Activated naive CD4-positive, alpha-beta T cell treated with anti-CD3 and anti-CD28 coated beads for 36 hours (primary cell): ENCODE measurements around the gene RBM10. TPM values are rescaled to one million over a fixed set of nuclear protein-coding genes. Genes with fewer than 3 reads are reported as not detected.
"Not testable (repeated sequence)": the region's sequence is repeated elsewhere in the genome, so short reads cannot be mapped to it uniquely, and the experiment has no call there.

Source experiments
- CTCF ChIA-PET: fragments of 350-600 bp; sonication (Branson Sonifier 250); formaldehyde crosslinking; loops from one replicate; lab custom pipeline; 2021; ENCODE audit warnings: antibody characterized with exemption; lab: Charles Lee
- DNase-seq: peaks from one replicate; pipeline ENCODE4 v3.0.0-alpha.2; 2020
- H3K27ac Mint-ChIP-seq: one replicate; pipeline ENCODE4 v1.8.0; 2021; ENCODE audit warnings: mild to moderate bottlenecking, mixed read lengths
- H3K27me3 Mint-ChIP-seq: one replicate; pipeline ENCODE4 v1.8.0; 2021; ENCODE audit warnings: low read depth, mixed read lengths
- H3K36me3 Mint-ChIP-seq: one replicate; pipeline ENCODE4 v1.8.0; 2021; ENCODE audit warnings: low read depth, mixed read lengths
- H3K4me1 Mint-ChIP-seq: one replicate; pipeline ENCODE4 v1.8.0; 2021; ENCODE audit warnings: low read depth, mixed read lengths
- H3K4me3 Mint-ChIP-seq: one replicate; pipeline ENCODE4 v1.8.0; 2021; ENCODE audit warnings: mild to moderate bottlenecking, moderate library complexity, mixed read lengths
- H3K9me3 Mint-ChIP-seq: one replicate; pipeline ENCODE4 v1.8.0; 2021; ENCODE audit warnings: mixed read lengths
- intact Hi-C: fragments of 100-400 bp; cut with micrococcal nuclease; formaldehyde crosslinking; loops from one replicate; pipeline ENCODE4 v1.15.1; 2023
- total RNA-seq, 2 experiments: library from RNA; stranded (reverse); gene quantifications; one replicate each; pipeline ENCODE4 v1.2.3, GENCODE V29; 2021

Gene RBM10, protein sequence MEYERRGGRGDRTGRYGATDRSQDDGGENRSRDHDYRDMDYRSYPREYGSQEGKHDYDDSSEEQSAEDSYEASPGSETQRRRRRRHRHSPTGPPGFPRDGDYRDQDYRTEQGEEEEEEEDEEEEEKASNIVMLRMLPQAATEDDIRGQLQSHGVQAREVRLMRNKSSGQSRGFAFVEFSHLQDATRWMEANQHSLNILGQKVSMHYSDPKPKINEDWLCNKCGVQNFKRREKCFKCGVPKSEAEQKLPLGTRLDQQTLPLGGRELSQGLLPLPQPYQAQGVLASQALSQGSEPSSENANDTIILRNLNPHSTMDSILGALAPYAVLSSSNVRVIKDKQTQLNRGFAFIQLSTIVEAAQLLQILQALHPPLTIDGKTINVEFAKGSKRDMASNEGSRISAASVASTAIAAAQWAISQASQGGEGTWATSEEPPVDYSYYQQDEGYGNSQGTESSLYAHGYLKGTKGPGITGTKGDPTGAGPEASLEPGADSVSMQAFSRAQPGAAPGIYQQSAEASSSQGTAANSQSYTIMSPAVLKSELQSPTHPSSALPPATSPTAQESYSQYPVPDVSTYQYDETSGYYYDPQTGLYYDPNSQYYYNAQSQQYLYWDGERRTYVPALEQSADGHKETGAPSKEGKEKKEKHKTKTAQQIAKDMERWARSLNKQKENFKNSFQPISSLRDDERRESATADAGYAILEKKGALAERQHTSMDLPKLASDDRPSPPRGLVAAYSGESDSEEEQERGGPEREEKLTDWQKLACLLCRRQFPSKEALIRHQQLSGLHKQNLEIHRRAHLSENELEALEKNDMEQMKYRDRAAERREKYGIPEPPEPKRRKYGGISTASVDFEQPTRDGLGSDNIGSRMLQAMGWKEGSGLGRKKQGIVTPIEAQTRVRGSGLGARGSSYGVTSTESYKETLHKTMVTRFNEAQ
- total RNA-seq, result 10 to 100 TPM; 65.4 to 65.5 TPM

DNA sequence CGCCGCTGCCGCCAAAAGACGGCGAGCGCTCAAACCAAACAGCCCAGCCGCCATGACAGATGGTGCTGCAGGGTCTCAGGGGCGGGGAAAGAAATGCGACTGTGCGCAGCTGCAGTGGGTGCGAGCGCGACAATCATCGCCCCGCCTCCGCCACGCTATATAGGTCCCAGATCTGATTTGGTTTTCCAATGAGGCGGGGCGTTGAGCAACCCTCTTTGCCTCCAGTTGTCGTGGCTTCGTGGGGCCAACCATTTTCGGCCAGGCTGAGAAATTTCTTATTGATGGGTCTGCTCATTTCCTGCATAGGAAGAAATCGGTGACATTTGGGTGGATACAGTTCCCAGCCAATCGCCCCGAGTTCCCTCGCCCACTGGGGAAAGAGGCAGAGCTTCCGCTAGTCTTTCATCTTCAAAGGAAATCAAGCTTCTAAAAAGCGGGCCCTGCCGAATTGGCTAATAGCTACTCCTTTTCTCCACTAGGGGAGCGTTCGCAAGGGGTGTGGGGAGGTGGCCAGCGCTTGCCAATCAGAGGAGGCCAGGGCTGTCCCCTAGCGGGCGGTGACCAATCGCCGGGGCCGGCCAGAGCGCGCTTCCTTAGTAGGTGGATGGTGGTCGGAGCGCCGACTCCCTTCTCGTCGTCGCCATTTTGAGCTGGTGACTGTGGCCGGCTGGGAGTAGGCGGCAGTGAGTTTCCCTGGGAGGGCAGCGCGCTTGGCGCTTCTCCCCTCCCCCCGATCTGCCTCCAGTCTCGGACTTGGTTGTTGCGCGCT lies at the start of gene RBM10, which contains the start of gene NDUFB11:
Gene RBM10 (plus strand): TSS at position 596 of the 769 bp plus-strand sequence. CDS start 2,261 bp downstream, outside the sequence.
Gene NDUFB11 (minus strand): TSS at position 77 of the 769 bp plus-strand sequence. CDS start 23 bp downstream, at position 54.
- intact Hi-C loops, result loop anchor here (1.0 to 5.0 kb wide), 7 partner anchors 16 to 337 kb away; partner anchors contain the start of genes RP2, UBA1, USP11 and ZNF41
- CTCF ChIA-PET, result interaction anchor here (0.6 to 1.0 kb wide), 6 partner anchors 10 to 490 kb away, joined by 3 to 6 read pairs (median 4); no protein-coding TSS in a partner anchor
- Mint-ChIP-seq H3K4me1 (peaks cover 35% of the 10 kb centered on the region), H3K36me3 (peaks cover 25% of the 10 kb centered on the region), H3K27ac (peak within 1 kb of the TSS; percentile 99), H3K9me3 (no peaks in the 10 kb centered on the region), H3K4me3 (peak within 1 kb of the TSS; percentile 97), H3K27me3 (no peaks in the 10 kb centered on the region)
- peak; percentile 94 for DNase-seq

DNA sequence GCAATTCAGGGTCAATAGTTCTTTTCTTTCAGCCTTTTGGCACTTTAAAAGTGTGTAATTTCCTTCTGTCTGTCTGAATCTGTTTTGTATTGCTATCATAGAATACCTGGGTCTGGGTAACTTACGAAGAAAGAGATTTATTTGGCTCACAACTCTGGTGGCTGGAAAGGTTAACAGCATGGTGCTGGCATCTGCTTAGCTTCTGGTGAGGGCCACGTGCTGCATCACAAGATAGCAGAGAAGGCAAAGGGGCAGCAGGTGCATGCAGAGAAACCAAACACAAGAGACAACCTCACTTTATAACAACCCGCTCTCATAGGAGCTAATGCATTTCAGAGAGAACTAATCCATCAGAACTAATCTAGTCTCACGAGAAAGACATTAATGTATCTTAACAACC lies 48.0 kb upstream of the RBM10 start:
- DNase-seq, result no peak
- no peaks in the 10 kb centered on the region for H3K9me3 Mint-ChIP-seq
- no peaks in the 10 kb centered on the region for H3K36me3 Mint-ChIP-seq
- no peak overlapping the region for H3K27ac Mint-ChIP-seq
- H3K4me1 Mint-ChIP-seq, result no peaks in the 10 kb centered on the region
- no peaks in the 10 kb centered on the region for H3K27me3 Mint-ChIP-seq
- intact Hi-C loops, result loop anchor here (10.0 kb wide), 1 partner anchor 112 kb away; no protein-coding TSS in a partner anchor
- H3K4me3 Mint-ChIP-seq, result no peak overlapping the region
- CTCF ChIA-PET, result no interaction called here

DNA sequence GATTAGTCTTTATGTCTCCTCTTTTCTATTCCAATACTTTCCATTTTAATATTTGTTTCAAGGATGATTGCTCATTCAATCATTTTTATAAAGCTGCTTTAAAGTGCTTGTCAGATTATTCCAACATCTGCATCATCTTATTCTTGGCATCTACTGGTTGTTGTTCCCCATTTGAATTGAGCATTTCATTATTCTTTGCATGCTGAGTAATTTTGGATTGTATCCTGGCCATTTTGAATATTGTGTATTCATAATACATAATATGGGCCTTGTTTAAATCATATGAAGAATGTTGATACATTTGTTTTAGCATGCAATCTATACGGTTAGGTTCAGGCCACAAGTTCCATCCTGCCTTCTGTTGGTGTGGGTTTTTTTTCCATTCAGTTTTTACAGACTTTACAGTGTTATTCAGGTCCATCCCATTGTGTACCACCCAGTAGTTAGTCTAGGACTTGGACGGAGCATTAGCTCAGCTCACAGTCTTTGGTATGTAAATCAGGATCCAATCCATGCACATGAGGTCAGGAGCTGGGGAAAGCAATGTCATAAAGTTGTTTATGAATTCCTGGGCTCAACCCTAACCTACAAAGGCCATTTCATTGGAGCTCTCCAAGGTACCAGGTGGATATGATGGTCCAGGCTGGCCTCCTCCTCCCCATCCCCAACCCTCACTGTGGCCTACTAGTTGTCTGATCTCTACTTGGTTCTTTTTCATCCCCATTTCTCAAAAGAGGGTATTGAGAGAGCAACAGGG lies 46.5 kb upstream of the RBM10 start:
- Mint-ChIP-seq H3K27ac (no peak overlapping the region), H3K4me1 (no peaks in the 10 kb centered on the region), H3K36me3 (no peaks in the 10 kb centered on the region), H3K9me3 (no peaks in the 10 kb centered on the region), H3K4me3 (no peak overlapping the region), H3K27me3 (no peaks in the 10 kb centered on the region)
- CTCF ChIA-PET, result no interaction called here
- intact Hi-C loops, result loop anchor here (10.0 kb wide), 1 partner anchor 114 kb away; no protein-coding TSS in a partner anchor
- DNase-seq, result no peak

DNA sequence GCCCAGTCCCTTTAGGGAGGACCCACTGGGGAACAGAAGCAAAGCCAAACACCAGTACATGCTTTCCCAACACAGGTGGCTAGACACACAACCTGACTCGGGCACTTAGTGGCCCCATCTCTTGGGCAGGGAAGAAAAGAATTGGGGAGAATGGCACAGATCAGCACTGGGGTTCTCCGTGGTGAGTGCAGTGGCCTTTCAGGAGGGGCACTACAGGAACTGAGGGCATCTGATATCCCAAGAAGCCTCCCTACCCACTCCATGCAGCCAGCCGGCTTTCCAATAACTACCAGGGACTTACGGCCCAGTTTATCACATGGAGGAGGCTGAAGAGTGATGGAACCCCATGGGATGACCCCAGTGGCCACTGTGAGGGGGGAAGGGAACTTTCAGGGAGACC lies 43.8 kb upstream of the RBM10 start:
- CTCF ChIA-PET, result no interaction called here
- Mint-ChIP-seq H3K36me3 (no peaks in the 10 kb centered on the region), H3K4me3 (no peak overlapping the region), H3K27me3 (no peaks in the 10 kb centered on the region), H3K9me3 (no peaks in the 10 kb centered on the region), H3K27ac (no peak overlapping the region), H3K4me1 (no peaks in the 10 kb centered on the region)
- DNase-seq, result no peak
- intact Hi-C loops, result no loop called here

DNA sequence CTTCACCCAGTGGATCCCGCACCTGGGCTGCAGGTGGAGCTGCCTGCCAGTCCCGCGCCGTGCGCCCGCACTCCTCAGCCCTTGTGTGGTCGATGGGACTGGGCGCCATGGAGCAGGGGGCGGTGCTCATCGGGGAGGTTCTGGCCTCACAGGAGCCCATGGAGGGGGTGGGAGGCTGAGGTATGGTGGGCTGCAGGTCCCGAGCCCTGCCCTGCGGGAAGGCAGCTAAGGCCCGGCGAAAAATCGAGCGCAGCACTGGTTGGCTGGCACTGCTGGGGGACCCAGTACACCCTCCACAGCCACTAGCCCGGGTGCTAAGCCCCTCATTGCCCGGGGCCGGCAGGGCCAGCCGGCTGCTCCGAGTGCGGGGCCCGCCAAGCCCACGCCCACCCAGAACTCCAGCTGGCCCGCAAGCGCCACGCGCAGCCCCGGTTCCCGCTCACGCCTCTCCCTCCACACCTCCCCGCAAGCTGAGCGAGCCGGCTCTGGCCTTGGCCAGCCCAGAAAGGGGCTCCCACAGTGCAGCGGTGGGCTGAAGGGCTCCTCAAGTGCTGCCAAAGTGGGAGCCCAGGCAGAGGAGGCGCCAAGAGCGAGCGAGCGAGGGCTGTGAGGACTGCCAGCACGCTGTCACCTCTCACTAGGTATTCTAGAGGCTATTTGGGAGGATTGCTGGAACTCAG lies 33.9 kb upstream of the RBM10 start:
- H3K4me1 Mint-ChIP-seq, H3K36me3 Mint-ChIP-seq, intact Hi-C loops, H3K4me3 Mint-ChIP-seq, CTCF ChIA-PET, H3K27me3 Mint-ChIP-seq, H3K9me3 Mint-ChIP-seq, H3K27ac Mint-ChIP-seq, DNase-seq: not testable (repeated sequence)

DNA sequence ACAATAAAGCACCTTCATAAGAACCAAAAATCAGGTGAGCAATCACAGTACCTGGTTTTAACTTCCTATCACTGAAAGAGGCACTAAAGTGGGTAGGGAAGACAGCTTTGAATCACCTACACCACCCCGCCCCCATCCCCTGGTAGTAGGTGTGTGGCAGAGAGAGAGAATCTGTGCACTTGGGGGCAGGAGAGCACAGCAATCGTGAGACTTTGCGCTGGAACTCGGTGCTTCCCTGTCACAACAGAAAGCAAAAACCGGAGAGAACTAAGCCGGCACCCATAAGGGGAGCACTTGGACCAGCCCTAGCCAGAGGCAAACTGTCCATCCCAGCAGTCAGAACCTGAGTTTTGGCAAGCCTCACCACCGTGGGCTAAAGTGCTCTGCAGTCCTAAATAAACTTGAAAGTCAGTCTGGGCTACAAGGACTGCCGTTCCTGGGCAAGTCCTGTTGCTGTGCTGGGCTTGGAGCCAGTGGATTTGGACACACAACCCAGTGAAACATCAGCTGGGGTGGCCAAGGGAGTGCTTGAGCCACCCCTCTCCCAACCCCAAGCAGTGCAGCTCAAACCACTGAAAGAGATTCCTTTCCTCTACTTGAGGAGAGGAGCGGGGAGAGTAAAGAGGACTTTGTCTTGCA lies 32.6 kb upstream of the RBM10 start:
- intact Hi-C loops, result no loop called here
- Mint-ChIP-seq H3K9me3 (no peaks in the 10 kb centered on the region), H3K36me3 (no peaks in the 10 kb centered on the region), H3K4me3 (no peak overlapping the region), H3K27me3 (no peaks in the 10 kb centered on the region), H3K4me1 (no peaks in the 10 kb centered on the region), H3K27ac (no peak overlapping the region)
- DNase-seq, result peak; percentile 18
- CTCF ChIA-PET, result no interaction called here

DNA sequence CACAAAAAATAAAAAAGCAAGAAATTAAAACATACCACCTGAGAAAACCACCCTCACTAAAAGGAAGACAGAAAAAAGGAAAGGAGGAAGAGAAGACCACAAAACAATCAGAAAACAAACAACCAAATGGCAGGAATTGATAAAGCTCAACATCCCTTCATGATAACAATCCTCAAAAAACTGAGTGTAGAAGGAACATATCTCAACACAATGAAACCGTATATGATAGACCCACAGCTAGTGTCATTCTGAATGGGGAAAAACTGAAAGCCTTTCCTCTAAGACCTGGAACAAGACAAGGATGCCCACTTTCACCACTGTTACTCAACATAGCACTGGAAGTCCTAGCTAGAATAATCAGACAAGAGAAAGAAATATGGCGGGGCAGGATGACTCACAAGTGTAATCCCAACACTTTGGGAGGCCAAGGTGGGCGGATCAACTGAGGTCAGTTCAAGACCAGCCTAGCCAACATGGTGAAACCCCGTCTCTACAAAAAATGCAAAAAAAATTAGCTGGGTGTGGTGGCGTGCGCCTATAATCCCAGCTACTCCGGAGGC lies 28.4 kb upstream of the RBM10 start:
- H3K27me3 Mint-ChIP-seq, DNase-seq, H3K9me3 Mint-ChIP-seq, H3K36me3 Mint-ChIP-seq, H3K4me1 Mint-ChIP-seq, H3K4me3 Mint-ChIP-seq, CTCF ChIA-PET, H3K27ac Mint-ChIP-seq, intact Hi-C loops: not testable (repeated sequence)

DNA sequence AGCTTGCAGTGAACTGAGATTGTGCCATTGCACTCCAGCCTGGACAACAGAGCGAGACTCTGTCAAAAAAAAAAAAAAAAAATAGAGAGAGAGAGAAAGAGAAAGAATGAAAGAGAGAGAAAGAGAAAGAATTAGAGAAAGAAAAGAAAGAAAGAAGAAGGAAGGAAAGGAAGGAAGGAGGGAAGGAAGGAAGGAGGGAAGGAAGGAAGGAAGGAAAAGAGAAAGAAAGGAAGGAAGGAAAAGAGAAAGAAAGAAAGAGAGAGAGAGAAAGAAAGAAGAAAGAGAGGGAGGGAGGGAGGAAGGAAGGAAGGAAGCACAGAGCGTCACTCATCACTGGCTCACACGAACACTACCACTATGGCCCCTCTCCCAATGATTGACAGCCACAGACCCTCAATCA lies 20.6 kb upstream of the RBM10 start:
- H3K4me3 Mint-ChIP-seq, H3K27me3 Mint-ChIP-seq, H3K4me1 Mint-ChIP-seq, DNase-seq, intact Hi-C loops, H3K36me3 Mint-ChIP-seq, H3K9me3 Mint-ChIP-seq, CTCF ChIA-PET, H3K27ac Mint-ChIP-seq: not testable (repeated sequence)

DNA sequence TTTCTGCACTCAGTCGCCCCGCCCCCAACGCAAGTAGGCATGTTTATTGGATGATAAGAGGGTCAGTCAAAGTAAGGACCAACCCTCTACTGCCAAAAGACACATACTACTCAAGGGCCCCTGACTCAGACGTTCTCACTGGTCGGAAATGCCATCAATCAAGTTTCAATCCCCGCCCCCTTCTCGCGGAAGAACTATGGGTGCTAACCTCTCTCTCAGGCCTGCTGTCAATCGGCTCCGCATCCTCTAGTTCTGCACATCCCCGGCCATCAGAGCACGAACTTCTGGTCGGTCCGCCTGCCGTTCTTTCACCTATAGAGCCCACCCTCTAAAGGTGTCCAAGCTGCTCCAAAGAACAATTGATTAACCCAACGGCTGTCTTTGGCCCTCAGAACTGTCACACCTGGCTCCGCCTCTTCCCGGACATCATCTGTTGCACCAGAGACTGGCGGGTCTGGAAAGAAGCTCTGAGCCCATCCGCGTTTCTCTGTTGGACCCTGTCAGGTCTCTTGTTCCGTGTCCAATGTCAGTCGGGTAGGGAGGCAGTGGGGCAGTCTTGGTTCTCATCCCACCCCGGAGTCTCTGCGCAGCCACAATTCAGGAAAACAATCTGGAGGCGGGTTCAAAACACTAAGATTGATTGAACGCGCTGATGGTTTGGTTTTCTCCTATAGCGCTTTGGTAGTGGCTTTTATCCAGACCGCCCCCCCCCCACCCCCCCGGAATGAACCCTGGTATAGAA lies 15.7 kb upstream of the RBM10 start:
- H3K27ac Mint-ChIP-seq, result peak overlapping the region; percentile 98
- H3K27me3 Mint-ChIP-seq, result no peaks in the 10 kb centered on the region
- H3K36me3 Mint-ChIP-seq, result no peaks in the 10 kb centered on the region
- intact Hi-C loops, result loop anchor here (1.0 to 2.0 kb wide), 5 partner anchors 15 to 683 kb away; partner anchors contain the start of genes NDUFB11 and ZNF41
- CTCF ChIA-PET, result interaction anchor here (2.3 kb wide), 1 partner anchor 15 kb away, joined by 6 read pairs; the partner anchor contains the start of genes NDUFB11 and RBM10
- H3K9me3 Mint-ChIP-seq, result no peaks in the 10 kb centered on the region
- H3K4me1 Mint-ChIP-seq, result peaks cover 5% of the 10 kb centered on the region
- peak; percentile 95 for DNase-seq
- H3K4me3 Mint-ChIP-seq, result peak overlapping the region; percentile 99
